Adrenal gland (tissue), 5 donors: ENCODE data around the gene RGS7.

Experiments
- CTCF ChIP-seq, 6 experiments: fragments of 450-650 bp in 4 of 6; fragments of 200-600 bp in 2 of 6; sonication (generic) in 1 of 6; IDR thresholded peaks; 1 replicate in 5 of 6; 2 replicates in 1 of 6; pipeline versions ENCODE4 v1.5.1 to v1.8.0; 2016 to 2021; ENCODE audit warnings: antibody characterized with exemption in 6 of 6, mild to moderate bottlenecking in 2 of 6, moderate library complexity in 1 of 6
- POLR2A ChIP-seq, 2 donors: fragments of 450-650 bp; IDR thresholded peaks; one replicate each; pipeline ENCODE4 v1.6.1; 2017; ENCODE audit warnings: antibody characterized with exemption in 2 of 2, mild to moderate bottlenecking in 2 of 2, moderate library complexity in 1 of 2
- donor health status: DM: no; HTN: no; CAD: no.

- TF ChIP-seq POLR2A (IDR thresholded peaks at IDR 0.05), result no peak
- TF ChIP-seq CTCF (IDR thresholded peaks at IDR 0.05), result no peak
Measured at GRCh38 chr1:240772131-240772530, 584.9 kb downstream of the RGS7 start.
